Measurements from ENCODE around the gene TMEM163.

DNA sequence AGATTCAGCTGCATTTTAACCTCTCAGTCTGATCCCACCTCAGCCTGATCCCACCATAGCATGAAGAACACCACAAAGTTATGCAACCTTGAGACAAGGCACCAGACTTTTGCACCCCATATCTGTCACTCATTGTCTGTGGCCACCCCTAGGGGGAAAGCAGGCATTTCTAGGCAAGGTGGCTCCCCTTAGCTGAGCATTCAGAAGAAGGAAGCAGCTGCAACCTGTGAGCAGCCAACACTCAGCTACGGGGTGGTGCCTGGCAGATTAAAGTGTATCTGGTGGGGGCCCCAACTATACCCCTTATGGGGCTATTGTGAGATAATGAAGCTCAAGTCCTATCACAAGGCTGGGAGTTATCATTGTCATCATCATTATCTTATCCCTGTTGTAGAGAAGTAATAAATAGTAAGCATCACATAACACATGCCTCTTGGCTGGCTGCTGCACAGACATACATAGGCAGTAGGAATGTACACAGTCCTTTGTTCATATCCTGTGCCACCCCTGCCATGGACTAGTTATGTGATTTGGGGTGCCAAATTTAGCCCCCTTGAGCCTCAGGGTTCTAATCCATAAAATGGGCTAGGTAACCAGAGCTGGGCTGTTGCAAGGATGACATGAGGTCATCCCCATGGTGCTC is 20.6 kb upstream of the TMEM163 start:
- TF ChIP-seq, protein P1, sequence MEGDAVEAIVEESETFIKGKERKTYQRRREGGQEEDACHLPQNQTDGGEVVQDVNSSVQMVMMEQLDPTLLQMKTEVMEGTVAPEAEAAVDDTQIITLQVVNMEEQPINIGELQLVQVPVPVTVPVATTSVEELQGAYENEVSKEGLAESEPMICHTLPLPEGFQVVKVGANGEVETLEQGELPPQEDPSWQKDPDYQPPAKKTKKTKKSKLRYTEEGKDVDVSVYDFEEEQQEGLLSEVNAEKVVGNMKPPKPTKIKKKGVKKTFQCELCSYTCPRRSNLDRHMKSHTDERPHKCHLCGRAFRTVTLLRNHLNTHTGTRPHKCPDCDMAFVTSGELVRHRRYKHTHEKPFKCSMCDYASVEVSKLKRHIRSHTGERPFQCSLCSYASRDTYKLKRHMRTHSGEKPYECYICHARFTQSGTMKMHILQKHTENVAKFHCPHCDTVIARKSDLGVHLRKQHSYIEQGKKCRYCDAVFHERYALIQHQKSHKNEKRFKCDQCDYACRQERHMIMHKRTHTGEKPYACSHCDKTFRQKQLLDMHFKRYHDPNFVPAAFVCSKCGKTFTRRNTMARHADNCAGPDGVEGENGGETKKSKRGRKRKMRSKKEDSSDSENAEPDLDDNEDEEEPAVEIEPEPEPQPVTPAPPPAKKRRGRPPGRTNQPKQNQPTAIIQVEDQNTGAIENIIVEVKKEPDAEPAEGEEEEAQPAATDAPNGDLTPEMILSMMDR (IDR thresholded peaks at IDR 0.05) = no peak
- no peak for TF ChIP-seq POLR2A (IDR thresholded peaks at IDR 0.05)
